B cell (primary cell): ENCODE measurements around the gene GCDH. TPM values are rescaled to one million over a fixed set of nuclear protein-coding genes. Genes with fewer than 3 reads are reported as not detected.

ENCODE experiments used
- ATAC-seq: fragments of 200-7000 bp; cut with Tn5 transposase; one replicate; pipeline ENCODE4 v1.10.0; 2021; ENCODE audit warnings: low read depth, mild to moderate bottlenecking, moderate number of reproducible peaks, moderate library complexity
- CTCF ChIA-PET: fragments of 350-600 bp; sonication (Branson Sonifier 250); formaldehyde crosslinking; loops from one replicate; lab custom pipeline; 2021; ENCODE audit warnings: antibody characterized with exemption, inconsistent platforms; lab: Charles Lee
- POLR2A ChIA-PET: fragments of 350-600 bp; sonication (Branson Sonifier 250); formaldehyde crosslinking; loops from one replicate; lab custom pipeline; 2021; ENCODE audit warnings: antibody characterized with exemption; lab: Charles Lee
- DNase-seq: peaks from one replicate; pipeline ENCODE4 v3.0.0; 2013
- H2AFZ ChIP-seq: 2 replicates; pipeline ENCODE4 v1.6.1; 2012; ENCODE audit warnings: mild to moderate bottlenecking, low read depth, low read length; ENCODE audit not compliant: insufficient read depth, poor library complexity, severe bottlenecking
- H3K27ac ChIP-seq, 2 donors: 1 replicate in 1 of 2; 2 replicates in 1 of 2; pipeline ENCODE4 v1.5.1; 2012 to 2013; ENCODE audit warnings: low read length in 2 of 2, mild to moderate bottlenecking in 2 of 2, moderate library complexity in 1 of 2
- H3K27me3 ChIP-seq, 4 experiments: fragments of 200-600 bp in 1 of 4; sonication (generic) in 1 of 4; replicated peaks in 1 of 4; 1 replicate in 2 of 4; 2 replicates in 2 of 4; pipeline versions ENCODE4 v1.6.1 to v1.7.0; 2013 to 2016; ENCODE audit warnings: low read length in 3 of 4, mild to moderate bottlenecking in 2 of 4, mixed read lengths in 1 of 4, moderate library complexity in 1 of 4; ENCODE audit not compliant: insufficient read depth in 4 of 4, control insufficient read depth in 3 of 4; ENCODE audit errors: control extremely low read depth in 1 of 4
- H3K36me3 ChIP-seq, 2 experiments: replicated peaks in 1 of 2; 1 replicate in 1 of 2; 2 replicates in 1 of 2; pipeline versions ENCODE4 v1.6.1 to v1.7.1; 2013; ENCODE audit warnings: low read length in 1 of 2; ENCODE audit not compliant: insufficient read depth in 2 of 2, control insufficient read depth in 1 of 2; ENCODE audit errors: control extremely low read depth in 1 of 2, extremely low read depth in 1 of 2
- H3K4me1 ChIP-seq, 2 donors: fragments of 200-600 bp in 1 of 2; sonication (generic) in 1 of 2; 1 replicate in 1 of 2; 2 replicates in 1 of 2; pipeline versions ENCODE4 v1.5.1 to v1.6.1; 2013 to 2017; ENCODE audit warnings: low read length in 2 of 2; ENCODE audit not compliant: control insufficient read depth in 2 of 2, insufficient read depth in 2 of 2
- H3K4me2 ChIP-seq: replicated peaks from 2 replicates; pipeline ENCODE3; 2012; ENCODE audit warnings: mild to moderate bottlenecking, low read depth, low read length; ENCODE audit not compliant: poor library complexity, severe bottlenecking
- H3K4me3 ChIP-seq, 5 experiments: fragments of 200-600 bp in 1 of 5; sonication (generic) in 1 of 5; 1 replicate in 3 of 5; 2 replicates in 2 of 5; pipeline versions ENCODE4 v1.5.1 to v1.7.0; 2011 to 2016; ENCODE audit warnings: low read length in 4 of 5, mild to moderate bottlenecking in 4 of 5, low read depth in 2 of 5, control low read depth in 1 of 5, moderate library complexity in 1 of 5; ENCODE audit not compliant: insufficient read depth in 1 of 5; ENCODE audit errors: control extremely low read depth in 1 of 5, extremely low read depth in 1 of 5
- H3K79me2 ChIP-seq: fragments of 200-600 bp; sonication (generic); one replicate; pipeline ENCODE4 v1.6.0; 2016; ENCODE audit warnings: low read length; ENCODE audit not compliant: control insufficient read depth, insufficient read depth
- H3K9ac ChIP-seq: fragments of 200-600 bp; sonication (generic); 2 replicates; pipeline ENCODE4 v1.6.1; 2017; ENCODE audit warnings: mild to moderate bottlenecking, low read length, moderate library complexity
- H3K9me3 ChIP-seq, 3 donors: one replicate each; pipeline versions ENCODE4 v1.6.1 to v1.7.1; 2013; ENCODE audit warnings: low read length in 2 of 3; ENCODE audit not compliant: control insufficient read depth in 2 of 3, insufficient read depth in 1 of 3; ENCODE audit errors: control extremely low read depth in 1 of 3
- H4K20me1 ChIP-seq: 2 replicates; pipeline ENCODE4 v1.6.0; 2012; ENCODE audit warnings: mild to moderate bottlenecking, low read length; ENCODE audit not compliant: insufficient read depth, control insufficient read depth, poor library complexity, severe bottlenecking
- H3K27ac Mint-ChIP-seq: one replicate; pipeline ENCODE4 v1.8.0; 2021; ENCODE audit warnings: mixed read lengths
- H3K27me3 Mint-ChIP-seq: one replicate; pipeline ENCODE4 v1.8.0; 2021; ENCODE audit warnings: mixed read lengths
- H3K4me1 Mint-ChIP-seq: one replicate; pipeline ENCODE4 v1.8.0; 2021; ENCODE audit warnings: mixed read lengths
- H3K4me3 Mint-ChIP-seq: one replicate; pipeline ENCODE4 v1.8.0; 2021; ENCODE audit warnings: mixed read lengths
- H3K9me3 Mint-ChIP-seq: one replicate; pipeline ENCODE4 v1.8.0; 2022; ENCODE audit warnings: mixed read lengths; ENCODE audit not compliant: insufficient read depth
- EZH2 ChIP-seq: IDR thresholded peaks from 2 replicates; pipeline ENCODE4 v1.6.1; 2012; ENCODE audit warnings: borderline replicate concordance, low read depth, mild to moderate bottlenecking, moderate library complexity, low read length; ENCODE audit not compliant: insufficient read depth, poor library complexity, severe bottlenecking
- WGBS: methylation state at CpG from one replicate; pipeline ENCODE4 v1.1.5; 2013; ENCODE audit warnings: missing lambda C conversion rate; ENCODE audit not compliant: insufficient coverage; 5-methylcytosine and 5-hydroxymethylcytosine counted together
- intact Hi-C: fragments of 100-400 bp; cut with micrococcal nuclease; formaldehyde crosslinking; loops from one replicate; pipeline ENCODE4 v1.10.0; 2022
- polyA plus RNA-seq: library from polyadenylated mRNA; depleted of rRNA; stranded (reverse); fragments of >200 nt; gene quantifications from 2 replicates; pipeline ENCODE4 v1.2.3, GENCODE V29; 2012
- total RNA-seq, 2 donors: library from RNA; stranded (reverse); fragments of 120-200 nt in 1 of 2; gene quantifications; 1 replicate in 1 of 2; 2 replicates in 1 of 2; pipeline versions ENCODE4 v1.2.3 to v1.2.4, GENCODE V29; 2013 to 2022
- TF ChIP-seq, protein P1 (sequence below): fragments of 200-600 bp; IDR thresholded peaks from one replicate; pipeline ENCODE4 v1.8.0; 2022; ENCODE audit warnings: antibody characterized with exemption, mild to moderate bottlenecking

The GCDH gene
- total and polyA plus RNA-seq, 2 donors (not counting 1 experiment from before 2014, with no cell fraction given) = 48.9 to 61.2 TPM

DNA sequence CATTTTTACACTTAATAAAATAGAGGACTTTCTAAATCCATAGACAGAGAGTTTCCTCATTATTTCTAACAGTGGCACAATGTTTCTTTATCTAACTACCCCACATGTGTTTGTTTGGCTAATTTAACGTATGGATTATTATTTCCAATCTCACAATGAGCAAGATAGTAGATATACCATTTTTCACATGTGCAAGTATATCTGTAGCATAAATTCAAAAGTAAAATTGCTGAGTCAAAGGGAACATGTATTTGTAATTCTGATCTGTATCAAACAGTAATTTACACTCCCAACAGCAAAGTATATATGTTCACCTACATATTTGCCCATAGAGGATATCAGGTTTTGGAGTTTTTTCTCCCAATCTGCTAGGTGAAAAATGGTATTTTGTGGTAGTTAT, 34.3 kb upstream of the GCDH start:
- intact Hi-C loops = no loop called here
- no peak overlapping the region for H3K27ac Mint-ChIP-seq
- H4K20me1 ChIP-seq = no peaks in the 10 kb centered on the region
- no peak for DNase-seq
- peaks cover 7% of the 10 kb centered on the region for H3K27me3 Mint-ChIP-seq
- CTCF ChIA-PET = no interaction called here
- no CpG with 5 or more reads among the region's 1 CpG for WGBS
- no peak overlapping the region for H3K9ac ChIP-seq
- no peaks in the 10 kb centered on the region for H3K4me1 ChIP-seq
- H3K4me2 ChIP-seq = no peak overlapping the region
- no peak overlapping the region for H3K27ac ChIP-seq
- no peak overlapping the region for H3K4me3 Mint-ChIP-seq
- TF ChIP-seq EZH2 = no peak
- TF ChIP-seq, protein P1, sequence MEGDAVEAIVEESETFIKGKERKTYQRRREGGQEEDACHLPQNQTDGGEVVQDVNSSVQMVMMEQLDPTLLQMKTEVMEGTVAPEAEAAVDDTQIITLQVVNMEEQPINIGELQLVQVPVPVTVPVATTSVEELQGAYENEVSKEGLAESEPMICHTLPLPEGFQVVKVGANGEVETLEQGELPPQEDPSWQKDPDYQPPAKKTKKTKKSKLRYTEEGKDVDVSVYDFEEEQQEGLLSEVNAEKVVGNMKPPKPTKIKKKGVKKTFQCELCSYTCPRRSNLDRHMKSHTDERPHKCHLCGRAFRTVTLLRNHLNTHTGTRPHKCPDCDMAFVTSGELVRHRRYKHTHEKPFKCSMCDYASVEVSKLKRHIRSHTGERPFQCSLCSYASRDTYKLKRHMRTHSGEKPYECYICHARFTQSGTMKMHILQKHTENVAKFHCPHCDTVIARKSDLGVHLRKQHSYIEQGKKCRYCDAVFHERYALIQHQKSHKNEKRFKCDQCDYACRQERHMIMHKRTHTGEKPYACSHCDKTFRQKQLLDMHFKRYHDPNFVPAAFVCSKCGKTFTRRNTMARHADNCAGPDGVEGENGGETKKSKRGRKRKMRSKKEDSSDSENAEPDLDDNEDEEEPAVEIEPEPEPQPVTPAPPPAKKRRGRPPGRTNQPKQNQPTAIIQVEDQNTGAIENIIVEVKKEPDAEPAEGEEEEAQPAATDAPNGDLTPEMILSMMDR = no peak
- no peak overlapping the region for H2AFZ ChIP-seq
- ATAC-seq = no peak
- H3K4me1 Mint-ChIP-seq = no peaks in the 10 kb centered on the region
- no peaks in the 10 kb centered on the region for H3K36me3 ChIP-seq
- H3K4me3 ChIP-seq = no peak overlapping the region
- peaks cover 0 to 27% (median 5%) of the 10 kb centered on the region in 3 donors for H3K9me3 ChIP-seq
- H3K79me2 ChIP-seq = no peaks in the 10 kb centered on the region
- POLR2A ChIA-PET = interaction anchor here (0.7 kb wide), 1 partner anchor 49 kb away, joined by 3 read pairs; no protein-coding TSS in a partner anchor
- H3K27me3 ChIP-seq = no peaks in the 10 kb centered on the region
- H3K9me3 Mint-ChIP-seq = peaks cover 3% of the 10 kb centered on the region

DNA sequence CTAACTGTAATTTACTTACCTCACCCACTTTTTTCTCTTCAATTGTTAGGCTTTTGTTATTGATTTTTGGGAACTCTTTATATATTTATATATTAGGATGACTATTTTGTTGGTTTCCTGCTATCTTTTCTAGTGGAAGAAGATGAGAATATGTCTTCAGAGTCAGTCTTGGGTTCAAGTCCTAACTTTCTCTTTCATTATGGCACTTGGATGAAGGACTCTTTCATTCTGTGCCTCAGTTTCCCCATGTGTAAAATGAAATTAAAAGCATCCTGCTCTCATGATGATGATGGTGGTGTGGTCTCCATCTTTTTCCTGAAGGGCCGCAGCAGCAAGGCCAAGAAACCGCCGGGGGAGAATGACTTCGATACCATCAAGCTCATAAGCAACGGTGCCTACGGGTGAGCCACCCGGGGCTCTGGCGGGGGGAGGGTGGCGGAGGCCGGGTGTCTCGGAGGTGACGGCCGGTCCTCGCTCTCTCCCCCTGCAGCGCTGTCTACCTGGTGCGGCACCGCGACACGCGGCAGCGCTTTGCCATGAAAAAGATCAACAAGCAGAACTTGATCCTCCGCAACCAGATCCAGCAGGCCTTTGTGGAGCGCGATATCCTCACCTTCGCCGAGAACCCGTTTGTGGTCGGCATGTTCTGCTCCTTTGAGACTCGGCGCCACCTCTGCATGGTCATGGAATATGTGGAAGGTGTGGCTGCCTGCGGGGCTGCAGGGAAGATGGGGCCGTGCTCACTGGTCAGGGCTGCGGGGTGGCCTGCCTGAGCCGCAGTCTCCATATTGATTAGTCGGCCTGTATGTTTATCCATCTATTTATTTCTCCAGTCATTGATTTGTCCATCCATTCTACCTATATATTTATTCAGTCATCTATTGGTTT, 32.7 kb upstream of the GCDH start:
- no peak overlapping the region for H3K4me3 Mint-ChIP-seq
- intact Hi-C loops = no loop called here
- H3K4me2 ChIP-seq = no peak overlapping the region

More for the DNA sequence above, 32.7 kb upstream of the GCDH start:
- ChIA-PET CTCF (interaction anchor here (0.6 to 1.7 kb wide), 2 partner anchors 10 to 96 kb away, joined by 3 to 4 read pairs; no protein-coding TSS in a partner anchor), POLR2A (interaction anchor here (0.7 kb wide), 1 partner anchor 49 kb away, joined by 5 read pairs; no protein-coding TSS in a partner anchor)
- peaks cover 3% of the 10 kb centered on the region for H3K9me3 Mint-ChIP-seq
- H2AFZ ChIP-seq = no peak overlapping the region
- H3K27me3 ChIP-seq = no peaks in the 10 kb centered on the region
- peaks cover 10% of the 10 kb centered on the region for H3K27me3 Mint-ChIP-seq
- TF ChIP-seq, protein P1 = no peak
- no peak for TF ChIP-seq EZH2
- WGBS = 97% methylated on average over 28 of the region's 35 CpGs
- no peaks in the 10 kb centered on the region for H4K20me1 ChIP-seq
- no peak overlapping the region for H3K27ac Mint-ChIP-seq
- no peak overlapping the region for H3K27ac ChIP-seq
- no peaks in the 10 kb centered on the region for H3K36me3 ChIP-seq
- no peaks in the 10 kb centered on the region for H3K79me2 ChIP-seq
- H3K4me3 ChIP-seq = no peak overlapping the region
- DNase-seq = no peak
- peaks cover 0 to 27% (median 5%) of the 10 kb centered on the region in 3 donors for H3K9me3 ChIP-seq
- H3K4me1 ChIP-seq = no peaks in the 10 kb centered on the region
- ATAC-seq = no peak
- H3K4me1 Mint-ChIP-seq = no peaks in the 10 kb centered on the region
- H3K9ac ChIP-seq = no peak overlapping the region
